Stimulated activated naive CD8-positive, alpha-beta T cell treated with anti-CD3 and anti-CD28 coated beads, Interleukin-15, amount 100 ng/mL, for 72 hours (primary cell): ENCODE results near the gene A4GALT.
"Not testable (repeated sequence)": the region's sequence is repeated elsewhere in the genome, so short reads cannot be mapped to it uniquely, and the experiment has no call there.

Source experiments
- ATAC-seq: fragments of 150-1000 bp; cut with Tn5 transposase; 2 replicates; pipeline ENCODE4 v1.10.0; 2021; ENCODE audit warnings: mild to moderate bottlenecking, moderate library complexity
- DNase-seq, 2 donors: peaks; one replicate each; pipeline ENCODE4 v3.0.0; 2021 to 2022
- H3K27ac Mint-ChIP-seq, 2 donors: one replicate each; pipeline ENCODE4 v1.8.0; 2022; ENCODE audit warnings: mild to moderate bottlenecking in 2 of 2, mixed read lengths in 2 of 2, moderate library complexity in 2 of 2
- H3K27me3 Mint-ChIP-seq: one replicate; pipeline ENCODE4 v1.8.0; 2022; ENCODE audit warnings: mixed read lengths
- H3K4me1 Mint-ChIP-seq: one replicate; pipeline ENCODE4 v1.8.0; 2022; ENCODE audit warnings: mild to moderate bottlenecking, mixed read lengths
- H3K4me3 Mint-ChIP-seq, 2 donors: one replicate each; pipeline ENCODE4 v1.8.0; 2022; ENCODE audit warnings: mild to moderate bottlenecking in 2 of 2, mixed read lengths in 2 of 2, moderate library complexity in 1 of 2
- H3K9me3 Mint-ChIP-seq, 2 donors: one replicate each; pipeline ENCODE4 v1.8.0; 2022; ENCODE audit warnings: mixed read lengths in 2 of 2

A4GALT gene

GRCh38 chr22:42683578-42684283 is 36.9 kb downstream of the A4GALT start:
- ATAC-seq (no peak), DNase-seq (no peak)
- Mint-ChIP-seq H3K27me3 (no peaks in the 10 kb centered on the region), H3K4me1 (no peaks in the 10 kb centered on the region), H3K9me3 (peaks cover 8 to 12% of the 10 kb centered on the region in 2 donors), H3K4me3 (no peak overlapping the region), H3K27ac (no peak overlapping the region)

- H3K4me1 Mint-ChIP-seq = no peaks in the 10 kb centered on the region
- ATAC-seq (no peak), DNase-seq (no peak)
These were observed 38.4 kb downstream of the A4GALT start for GRCh38 chr22:42682113-42682851.

GRCh38 chr22:42680648-42681047 is 40.0 kb downstream of the A4GALT start:
- DNase-seq (no peak), ATAC-seq (no peak)
- Mint-ChIP-seq H3K9me3 (peaks cover 8 to 25% of the 10 kb centered on the region in 2 donors), H3K4me3 (no peak overlapping the region), H3K27ac (no peak overlapping the region), H3K27me3 (no peaks in the 10 kb centered on the region), H3K4me1 (no peaks in the 10 kb centered on the region)

More at GRCh38 chr22:42682113-42682851, 38.4 kb downstream of the A4GALT start:
- peaks cover 8 to 25% of the 10 kb centered on the region in 2 donors for H3K9me3 Mint-ChIP-seq
- no peak overlapping the region for H3K4me3 Mint-ChIP-seq
- H3K27ac Mint-ChIP-seq = peak overlapping the region in 1 of 2 donors; percentile 22
- no peaks in the 10 kb centered on the region for H3K27me3 Mint-ChIP-seq

GRCh38 chr22:42679691-42680090 is 41.0 kb downstream of the A4GALT start:
- no peak overlapping the region for H3K27ac Mint-ChIP-seq
- no peaks in the 10 kb centered on the region for H3K27me3 Mint-ChIP-seq
- H3K4me3 Mint-ChIP-seq = no peak overlapping the region
- peaks cover 8 to 25% of the 10 kb centered on the region in 2 donors for H3K9me3 Mint-ChIP-seq
- DNase-seq = no peak
- no peak for ATAC-seq
- H3K4me1 Mint-ChIP-seq = no peaks in the 10 kb centered on the region

GRCh38 chr22:42678894-42679293 is 41.8 kb downstream of the A4GALT start:
- no peaks in the 10 kb centered on the region for H3K4me1 Mint-ChIP-seq

GRCh38 chr22:42677936-42678335 is 42.7 kb downstream of the A4GALT start:
- H3K9me3 Mint-ChIP-seq = peaks cover 8 to 25% of the 10 kb centered on the region in 2 donors
- ATAC-seq, H3K27me3 Mint-ChIP-seq, H3K4me3 Mint-ChIP-seq, H3K27ac Mint-ChIP-seq, DNase-seq, H3K4me1 Mint-ChIP-seq: not testable (repeated sequence)

More at GRCh38 chr22:42678894-42679293, 41.8 kb downstream of the A4GALT start:
- H3K4me3 Mint-ChIP-seq = no peak overlapping the region
- peaks cover 8 to 25% of the 10 kb centered on the region in 2 donors for H3K9me3 Mint-ChIP-seq
- H3K27me3 Mint-ChIP-seq = no peaks in the 10 kb centered on the region
- DNase-seq (no peak), ATAC-seq (no peak)
- H3K27ac Mint-ChIP-seq = no peak overlapping the region

GRCh38 chr22:42676059-42676607 is 44.5 kb downstream of the A4GALT start:
- Mint-ChIP-seq H3K27ac (no peak overlapping the region), H3K27me3 (no peaks in the 10 kb centered on the region), H3K4me3 (no peak overlapping the region), H3K4me1 (peaks cover 7% of the 10 kb centered on the region), H3K9me3 (peaks cover 8 to 25% of the 10 kb centered on the region in 2 donors)
- DNase-seq = no peak
- ATAC-seq = no peak

GRCh38 chr22:42673898-42674401 is 46.7 kb downstream of the A4GALT start:
- ATAC-seq = no peak
- Mint-ChIP-seq H3K9me3 (peaks cover under 1 to 15% of the 10 kb centered on the region in 2 donors), H3K27me3 (no peaks in the 10 kb centered on the region), H3K27ac (no peak overlapping the region), H3K4me1 (peaks cover 18% of the 10 kb centered on the region), H3K4me3 (no peak overlapping the region)
- no peak for DNase-seq

GRCh38 chr22:42673071-42673470 is 47.6 kb downstream of the A4GALT start:
- DNase-seq, H3K27ac Mint-ChIP-seq, H3K27me3 Mint-ChIP-seq, ATAC-seq, H3K9me3 Mint-ChIP-seq, H3K4me3 Mint-ChIP-seq: not testable (repeated sequence)
- peaks cover 18% of the 10 kb centered on the region for H3K4me1 Mint-ChIP-seq

GRCh38 chr22:42670921-42671709 is 49.6 kb downstream of the A4GALT start:
- no peak overlapping the region for H3K4me3 Mint-ChIP-seq
- DNase-seq (no peak), ATAC-seq (no peak)
- H3K9me3 Mint-ChIP-seq = no peaks in the 10 kb centered on the region
- H3K27me3 Mint-ChIP-seq = no peaks in the 10 kb centered on the region
- H3K27ac Mint-ChIP-seq = peak overlapping the region in 1 of 2 donors; percentile 34
- peaks cover 18% of the 10 kb centered on the region for H3K4me1 Mint-ChIP-seq

- Mint-ChIP-seq H3K9me3 (no peaks in the 10 kb centered on the region), H3K27me3 (no peaks in the 10 kb centered on the region), H3K4me1 (peaks cover 18% of the 10 kb centered on the region), H3K27ac (no peak overlapping the region), H3K4me3 (no peak overlapping the region)
- DNase-seq (no peak), ATAC-seq (no peak)
These were observed 50.6 kb downstream of the A4GALT start for GRCh38 chr22:42670046-42670445.

- not testable (repeated sequence) for H3K27me3 Mint-ChIP-seq, H3K9me3 Mint-ChIP-seq, H3K27ac Mint-ChIP-seq, DNase-seq, ATAC-seq, H3K4me3 Mint-ChIP-seq
- H3K4me1 Mint-ChIP-seq = peaks cover 14% of the 10 kb centered on the region
These were observed 54.3 kb downstream of the A4GALT start for GRCh38 chr22:42666393-42666792.

- peaks cover 2% of the 10 kb centered on the region for H3K4me1 Mint-ChIP-seq
These were observed 55.5 kb downstream of the A4GALT start for GRCh38 chr22:42664976-42665831.

GRCh38 chr22:42661985-42662831 is 58.5 kb downstream of the A4GALT start:
- peak; percentile 91 for ATAC-seq

More at GRCh38 chr22:42664976-42665831, 55.5 kb downstream of the A4GALT start:
- no peak overlapping the region for H3K4me3 Mint-ChIP-seq
- no peak overlapping the region for H3K27ac Mint-ChIP-seq
- no peaks in the 10 kb centered on the region for H3K9me3 Mint-ChIP-seq
- ATAC-seq = no peak
- DNase-seq = no peak
- H3K27me3 Mint-ChIP-seq = no peaks in the 10 kb centered on the region

More at GRCh38 chr22:42661985-42662831, 58.5 kb downstream of the A4GALT start:
- no peaks in the 10 kb centered on the region for H3K9me3 Mint-ChIP-seq
- peaks cover 5% of the 10 kb centered on the region for H3K27me3 Mint-ChIP-seq
- H3K4me3 Mint-ChIP-seq = peak overlapping the region; percentile 74 to 82
- peak overlapping the region in 1 of 2 donors; percentile 63 for H3K27ac Mint-ChIP-seq
- no peaks in the 10 kb centered on the region for H3K4me1 Mint-ChIP-seq
- DNase-seq = peak; percentile 79 to 82
